Left kidney (tissue), 2 donors: Measurements from ENCODE around the gene TTLL10. TPM values are rescaled to one million over a fixed set of nuclear protein-coding genes. Genes with fewer than 3 reads are reported as not detected.

Experiments used
- DNase-seq: peaks from one replicate; pipeline ENCODE4 v3.0.0-alpha.2; 2013
- polyA plus RNA-seq: library from polyadenylated mRNA; unstranded; fragments of 120-200 nt; gene quantifications from one replicate; pipeline ENCODE4 v1.2.1, GENCODE V29; 2013; ENCODE audit not compliant: insufficient read length

The TTLL10 gene
- polyA plus RNA-seq, 1 donor: 0.98 TPM

DNA sequence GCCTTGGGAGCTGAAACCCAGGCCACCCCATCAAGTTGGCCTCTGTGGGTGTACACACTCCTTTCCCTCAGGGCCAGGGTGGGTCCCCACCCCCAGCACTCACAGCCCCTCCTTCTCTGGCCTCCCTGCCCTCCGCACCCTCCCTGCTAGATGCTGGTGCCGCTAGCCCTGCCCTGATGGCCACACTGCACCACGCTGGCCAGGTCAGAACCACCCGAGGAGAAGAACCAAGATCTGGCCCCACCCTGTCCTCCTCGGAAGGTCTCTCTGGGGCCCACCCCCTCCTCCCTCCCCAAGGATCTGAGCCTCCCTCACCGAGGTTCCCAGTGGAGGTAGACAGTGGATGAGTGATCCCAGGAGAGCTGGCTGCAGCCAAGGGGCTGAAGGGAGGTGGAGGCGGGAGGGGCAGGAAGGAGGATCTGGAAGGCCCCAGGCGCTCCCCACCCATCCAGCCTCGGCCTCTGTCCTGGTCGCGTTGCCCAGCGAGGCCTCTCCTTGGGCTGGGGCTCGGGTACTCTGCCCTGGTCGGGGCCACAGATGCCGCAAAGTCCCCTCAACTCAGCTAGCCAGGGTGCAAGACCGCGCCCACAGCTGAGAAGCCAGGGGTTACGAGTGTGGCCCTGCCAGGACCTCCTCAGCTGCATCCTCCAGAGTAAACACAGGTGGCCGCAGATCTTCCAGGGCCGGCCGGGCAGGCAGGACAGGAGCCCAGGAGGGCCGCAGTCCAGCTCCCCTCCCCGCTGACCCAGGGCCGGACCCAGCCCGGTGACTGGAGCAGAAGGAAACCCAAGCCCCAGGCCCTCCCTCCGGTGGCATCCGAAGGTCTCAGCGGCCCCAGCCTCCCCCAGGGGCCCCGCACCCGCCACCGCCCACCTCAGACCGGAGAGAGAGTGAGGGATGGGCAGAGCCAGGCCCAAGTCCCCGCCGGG is 63.5 kb downstream of the TTLL10 start:
- DNase-seq: no peak

DNA sequence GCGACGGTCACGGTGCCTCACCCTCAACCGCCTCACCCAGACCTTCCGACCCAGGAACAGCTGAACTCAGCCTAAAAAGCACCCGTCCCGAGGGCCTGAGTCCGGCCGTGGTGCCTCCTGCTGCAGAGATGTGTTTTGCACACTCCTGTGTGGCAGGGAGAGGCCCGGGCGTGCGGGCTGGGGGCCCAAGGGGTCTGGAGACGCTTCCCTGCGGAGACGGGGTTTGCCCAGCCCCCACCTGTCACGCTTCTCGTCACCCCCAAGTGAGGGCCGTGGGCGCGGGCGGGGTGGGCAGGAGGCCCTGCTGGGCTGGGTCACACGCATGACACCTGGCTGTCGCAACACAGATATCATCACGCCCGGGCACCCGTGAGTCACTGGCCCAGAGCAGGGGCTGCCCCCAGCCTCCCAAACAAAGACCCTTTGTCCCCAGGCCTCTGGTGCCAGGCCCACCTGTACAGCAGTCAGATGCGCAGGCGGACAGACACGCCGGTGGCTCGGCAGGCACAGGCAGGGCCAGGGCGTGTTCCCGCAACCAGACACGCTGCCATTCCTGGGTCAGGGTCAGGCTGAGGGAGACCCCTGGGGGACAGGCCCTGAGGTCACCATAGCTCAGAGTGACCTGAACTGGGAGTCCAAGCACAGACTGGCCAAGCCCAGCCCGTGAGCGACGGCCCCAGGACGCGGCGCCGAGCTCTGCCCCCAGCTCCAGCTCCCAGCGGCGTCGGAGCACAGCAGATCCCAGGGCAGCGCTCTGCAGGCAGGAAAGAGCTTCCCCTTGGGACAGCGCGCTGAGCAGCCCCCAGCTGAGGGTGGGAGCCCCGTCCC is 64.4 kb downstream of the TTLL10 start:
- DNase-seq: no peak

DNA sequence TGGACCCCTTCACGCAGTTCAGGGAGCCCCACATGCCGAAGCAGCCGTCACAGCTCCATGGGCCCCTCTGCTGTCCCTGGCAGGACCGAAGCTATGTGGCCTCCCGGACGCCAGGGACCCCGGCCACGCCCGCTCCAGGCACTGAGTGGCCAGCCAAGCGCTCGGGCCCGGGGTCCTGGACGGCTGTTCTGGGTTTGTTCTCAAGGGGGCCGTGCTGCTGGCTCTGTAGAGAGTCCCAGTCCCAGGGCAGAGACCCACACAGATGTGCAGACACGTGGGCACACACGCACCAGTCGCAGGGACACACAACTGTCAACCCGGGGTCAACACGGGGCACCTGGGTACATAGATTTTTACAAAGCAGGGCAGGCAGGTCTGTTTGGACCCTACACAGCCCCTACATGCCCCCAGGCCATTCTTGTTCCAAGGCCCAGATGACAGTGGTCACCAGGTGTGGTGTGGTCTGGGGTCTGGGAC is 65.1 kb downstream of the TTLL10 start:
- DNase-seq: no peak

DNA sequence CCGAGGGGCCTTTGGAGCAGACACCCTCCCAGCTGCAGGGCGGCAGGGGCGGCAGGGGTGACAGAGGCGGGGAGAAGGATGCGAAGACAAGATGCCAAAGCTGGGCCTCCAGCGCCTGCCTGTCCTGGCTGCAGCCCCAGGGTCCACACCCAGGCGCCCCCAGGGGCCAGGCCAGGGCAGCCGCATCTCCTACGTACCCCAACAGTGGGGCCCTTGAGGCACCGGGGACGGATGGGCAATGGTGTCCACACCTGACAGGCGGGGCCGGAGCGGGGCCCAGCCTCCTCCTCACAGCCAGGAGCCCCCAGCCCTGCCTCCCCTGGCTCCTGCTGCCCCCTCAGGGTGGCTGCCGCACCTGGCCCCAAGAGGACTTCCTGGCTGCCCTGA is 65.5 kb downstream of the TTLL10 start:
- DNase-seq: no peak

DNA sequence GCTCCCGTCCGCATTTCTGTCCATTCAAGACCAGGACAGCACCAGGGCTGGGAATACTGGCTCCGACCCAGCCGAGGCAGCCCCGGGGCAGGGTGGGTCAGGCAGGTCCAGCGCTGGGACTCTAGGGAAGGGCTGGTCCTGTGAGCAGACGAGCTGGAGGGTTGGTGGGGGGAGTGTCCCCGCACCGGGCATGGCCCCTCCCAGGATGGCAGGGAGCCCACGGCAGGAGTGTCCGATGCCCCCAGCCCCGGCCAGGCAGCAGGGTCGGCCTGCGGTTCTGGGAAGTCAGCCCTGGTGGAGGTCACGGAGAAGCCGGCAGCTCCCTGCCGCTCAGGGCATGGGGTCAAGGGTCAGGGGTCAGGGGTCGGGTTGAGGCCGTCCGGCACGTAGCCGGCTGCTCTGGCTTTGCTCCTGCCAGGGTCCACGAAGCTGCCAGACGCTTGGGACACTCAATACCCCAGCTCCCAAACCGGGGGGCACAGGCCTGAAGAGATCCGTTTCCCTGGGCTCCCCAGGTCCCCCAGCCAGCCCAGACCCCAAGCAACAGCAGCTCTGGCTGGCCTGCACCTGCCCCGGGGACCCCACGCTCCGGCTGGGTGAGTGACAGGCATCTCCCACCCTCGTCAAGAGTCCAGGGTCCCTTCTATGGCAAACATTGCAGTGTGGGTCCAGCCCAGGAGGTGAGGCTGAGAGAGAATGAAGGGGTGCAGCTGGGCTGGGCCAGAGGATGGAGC is 66.1 kb downstream of the TTLL10 start:
- DNase-seq: no peak

DNA sequence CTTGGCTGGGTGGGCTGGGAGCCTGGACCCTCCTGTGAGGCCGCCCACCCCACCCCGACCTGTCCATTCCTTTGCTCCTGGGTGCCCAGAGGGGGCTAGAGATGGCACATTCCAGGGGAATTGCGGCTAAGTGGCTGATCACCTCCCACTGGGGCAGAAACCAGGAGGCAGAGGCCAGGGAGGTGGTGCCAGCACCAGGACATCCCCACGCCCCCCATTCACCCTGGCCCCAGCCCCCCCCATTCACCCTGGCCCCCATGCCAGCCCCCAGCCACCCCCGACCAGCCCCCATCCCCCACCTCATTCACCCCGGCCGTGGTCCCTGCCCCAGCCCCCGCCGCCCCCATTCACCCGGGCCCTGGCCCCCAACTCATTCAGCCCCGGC is 66.7 kb downstream of the TTLL10 start:
- DNase-seq: no peak

DNA sequence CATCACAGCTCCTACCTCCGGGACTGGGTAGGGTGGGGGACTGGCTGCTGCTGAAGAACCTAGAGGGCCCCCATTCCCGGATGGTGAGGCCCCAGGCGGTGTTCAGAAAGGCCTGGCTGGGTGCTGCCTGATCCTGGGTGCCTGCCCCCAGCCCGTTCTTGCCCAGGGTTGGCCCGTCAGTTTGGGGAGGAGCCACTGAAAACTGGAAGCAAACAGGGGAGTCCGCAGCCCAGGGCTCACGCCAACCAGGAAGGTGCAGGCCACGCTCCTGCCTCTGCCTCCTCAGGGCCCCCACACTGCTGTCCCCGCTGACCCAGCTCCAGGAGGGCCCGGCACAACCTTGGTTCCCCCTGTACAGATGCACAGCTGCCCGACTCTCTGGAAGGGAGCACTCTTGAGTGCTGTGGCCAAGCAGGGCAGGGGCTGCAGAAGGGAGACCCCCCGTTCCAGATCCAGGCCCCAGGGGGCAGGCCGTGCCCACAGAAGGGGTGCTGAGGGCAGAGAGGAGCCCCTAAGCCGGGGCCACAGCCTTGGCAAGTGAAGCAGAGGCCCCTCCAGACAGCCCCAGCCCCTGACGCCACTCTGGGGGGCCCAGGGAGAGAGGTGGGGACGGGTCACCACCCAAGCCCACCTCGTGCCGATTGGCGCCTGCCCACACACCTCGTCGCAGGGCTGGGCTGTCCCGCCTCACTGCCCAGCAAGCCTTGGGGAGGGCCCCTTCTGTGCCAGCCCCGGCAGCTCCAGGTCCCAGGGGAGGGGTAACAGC is 67.3 kb downstream of the TTLL10 start:
- DNase-seq: no peak

DNA sequence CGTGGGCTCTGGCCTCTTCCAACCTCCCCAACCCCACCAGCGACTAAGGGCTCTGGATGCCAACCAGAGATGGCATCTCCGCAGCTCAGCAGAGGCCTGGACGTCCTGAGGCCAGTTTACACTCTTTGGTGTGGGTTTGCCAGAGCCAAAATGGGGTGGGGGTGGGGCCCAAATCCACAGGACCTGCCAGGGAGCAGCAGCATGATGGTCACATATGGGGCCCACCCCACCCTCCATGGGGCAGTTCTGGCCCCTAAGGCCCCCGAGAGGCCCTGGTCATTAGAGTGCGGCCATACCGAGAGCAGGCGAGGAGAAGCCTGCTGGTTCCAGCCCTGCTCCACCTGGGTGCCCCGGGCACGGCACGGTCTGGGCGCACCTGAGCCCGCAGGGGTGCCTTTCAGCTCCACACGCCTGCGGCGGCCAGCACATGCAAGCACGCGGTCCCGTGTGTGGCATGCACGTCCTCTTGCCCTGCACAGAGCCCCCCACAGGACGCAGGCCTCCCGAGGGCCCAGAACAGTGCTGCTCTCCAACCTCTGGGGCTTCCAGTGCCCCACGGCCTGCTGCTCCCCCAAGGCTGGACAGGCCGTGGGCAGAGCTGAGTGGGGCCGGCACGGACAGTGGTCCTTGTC is 68.0 kb downstream of the TTLL10 start:
- DNase-seq: no peak

DNA sequence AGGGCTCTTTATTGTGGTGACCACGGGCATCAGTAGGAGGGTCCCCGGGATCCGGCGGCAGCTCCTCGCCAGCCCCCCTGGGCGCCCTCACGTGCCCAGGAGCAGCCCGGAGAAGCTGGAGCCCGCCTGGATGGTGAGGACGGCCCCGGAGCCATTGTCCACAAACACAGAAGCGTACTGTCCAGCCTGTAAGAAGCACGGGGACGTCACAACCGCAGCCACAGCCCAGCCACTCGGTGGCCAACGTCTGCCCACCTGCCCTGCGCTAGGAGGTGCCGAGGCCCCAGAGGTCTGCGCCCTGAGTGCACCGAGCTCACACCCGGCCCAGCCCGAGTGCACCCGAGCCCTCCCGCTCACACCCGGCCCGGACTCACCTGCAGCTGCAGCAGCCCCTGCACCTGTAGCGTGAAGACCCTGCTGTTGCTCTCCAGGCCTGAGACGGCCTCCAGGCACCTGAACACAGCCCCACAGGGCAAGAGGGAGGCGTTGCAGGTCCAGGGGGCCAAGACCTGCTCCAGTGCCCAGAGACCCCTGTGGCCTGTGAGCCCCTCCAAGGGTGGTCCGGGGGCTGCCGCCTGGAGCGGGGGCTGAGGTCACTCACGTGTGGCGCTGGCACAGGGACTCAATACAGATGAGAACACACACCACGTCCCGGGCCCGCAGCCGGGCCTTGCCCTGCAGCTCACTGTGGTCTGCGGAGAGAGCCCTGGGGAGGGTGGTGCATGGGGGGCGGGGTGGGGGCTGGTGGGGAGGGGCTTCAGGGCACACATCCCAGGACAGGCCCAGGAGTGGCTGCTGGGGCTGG is 69.0 kb downstream of the TTLL10 start:
- DNase-seq: no peak

DNA sequence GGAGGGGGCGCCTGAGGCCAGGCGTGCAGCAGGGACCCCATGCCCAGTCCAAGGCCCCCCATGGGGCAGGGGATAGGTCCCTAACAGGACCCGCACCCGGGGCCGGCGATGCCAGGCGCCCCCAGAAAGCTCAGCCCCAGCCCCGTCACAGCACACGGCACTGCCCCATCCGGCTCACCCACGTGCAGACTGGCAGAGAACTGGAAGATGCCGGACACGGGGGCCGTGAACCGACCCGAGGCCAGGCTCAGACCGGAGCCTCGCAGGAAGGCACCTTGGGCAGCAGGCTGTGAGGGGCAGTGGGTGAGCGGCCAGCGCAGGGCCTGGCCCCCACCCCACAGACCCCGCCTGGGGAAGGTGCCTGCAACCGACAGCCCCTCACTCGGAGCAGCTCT is 69.6 kb downstream of the TTLL10 start:
- DNase-seq: no peak

DNA sequence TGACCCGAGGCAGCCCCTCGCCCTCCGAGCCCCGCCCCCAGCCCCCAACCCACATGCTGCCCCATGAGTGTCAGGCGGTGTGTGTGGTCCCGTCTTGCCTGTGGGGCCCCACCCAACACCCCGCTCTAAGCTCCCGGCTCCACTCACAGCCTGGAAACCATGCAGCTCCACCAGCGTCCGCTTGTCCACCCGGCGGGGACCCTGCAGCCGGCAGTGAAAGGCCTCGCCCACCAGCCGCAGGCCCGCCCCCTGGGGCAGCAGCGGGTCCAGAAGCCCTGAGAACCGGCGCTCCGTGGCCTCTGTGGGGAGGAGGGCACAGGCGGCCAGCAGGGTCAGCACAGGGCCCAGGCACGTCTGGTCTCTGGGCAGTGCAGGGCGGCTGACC is 70.1 kb downstream of the TTLL10 start:
- DNase-seq: no peak

DNA sequence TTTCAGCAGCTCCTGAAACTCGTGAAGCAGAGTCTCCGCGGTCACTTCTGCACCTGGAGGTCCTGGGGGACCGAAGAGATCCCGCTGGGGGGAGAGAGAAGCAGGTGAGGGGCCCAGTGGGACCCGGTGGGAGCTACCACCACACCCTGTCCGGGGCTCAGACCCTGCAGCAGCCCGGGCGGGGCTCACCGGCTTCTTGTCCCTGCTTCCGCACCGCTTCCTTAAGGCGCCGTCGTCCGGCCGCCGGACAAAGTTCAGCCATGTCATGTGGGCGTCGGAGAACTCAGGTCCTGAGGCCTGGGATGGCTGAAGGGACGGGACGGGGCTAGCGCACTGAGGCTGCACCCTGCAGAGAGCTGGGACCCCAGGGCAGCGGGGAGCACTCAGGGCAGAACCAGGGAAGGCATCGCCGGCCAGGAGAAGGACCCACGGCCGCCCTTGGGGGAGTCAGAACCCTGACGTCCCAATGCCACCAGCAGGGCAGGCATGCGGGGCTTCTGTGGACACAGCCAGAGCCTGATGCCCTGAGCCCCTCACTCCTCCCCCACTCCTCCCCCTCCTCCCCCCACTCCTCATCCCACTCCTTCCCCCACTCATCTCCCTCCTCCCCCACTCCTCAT is 70.6 kb downstream of the TTLL10 start:
- no peak for DNase-seq

DNA sequence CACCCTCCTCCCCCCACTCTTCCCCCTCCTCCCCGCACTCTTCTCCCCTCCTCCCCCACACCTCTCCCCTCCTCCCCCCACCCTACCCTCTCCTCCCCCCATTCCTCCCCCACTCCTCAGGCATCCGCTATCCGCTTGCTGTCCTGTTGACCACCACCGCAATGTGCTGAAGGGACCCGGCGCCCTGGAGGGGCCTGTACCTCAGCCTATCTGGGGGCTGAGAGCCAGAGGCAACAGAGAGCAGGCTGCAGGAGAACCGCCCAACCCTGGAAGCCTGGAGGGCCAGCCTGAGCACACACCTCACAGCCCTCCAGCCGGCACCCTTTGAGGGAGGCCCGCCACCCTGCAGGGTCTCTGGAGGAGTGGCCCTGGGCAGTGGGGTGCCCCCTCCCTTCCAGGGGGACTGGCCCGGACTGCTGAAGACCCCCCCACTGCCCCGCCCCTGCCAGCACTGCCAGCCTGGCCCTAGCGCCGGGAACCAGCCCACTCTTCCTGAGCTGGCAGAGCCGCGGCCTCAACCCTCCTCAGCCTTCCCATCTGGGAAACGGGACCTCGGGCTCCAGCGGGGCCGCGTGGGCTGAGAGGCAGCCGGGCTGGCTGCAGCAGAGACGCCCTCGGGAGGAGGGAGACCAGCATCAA is 71.6 kb downstream of the TTLL10 start:
- no peak for DNase-seq

DNA sequence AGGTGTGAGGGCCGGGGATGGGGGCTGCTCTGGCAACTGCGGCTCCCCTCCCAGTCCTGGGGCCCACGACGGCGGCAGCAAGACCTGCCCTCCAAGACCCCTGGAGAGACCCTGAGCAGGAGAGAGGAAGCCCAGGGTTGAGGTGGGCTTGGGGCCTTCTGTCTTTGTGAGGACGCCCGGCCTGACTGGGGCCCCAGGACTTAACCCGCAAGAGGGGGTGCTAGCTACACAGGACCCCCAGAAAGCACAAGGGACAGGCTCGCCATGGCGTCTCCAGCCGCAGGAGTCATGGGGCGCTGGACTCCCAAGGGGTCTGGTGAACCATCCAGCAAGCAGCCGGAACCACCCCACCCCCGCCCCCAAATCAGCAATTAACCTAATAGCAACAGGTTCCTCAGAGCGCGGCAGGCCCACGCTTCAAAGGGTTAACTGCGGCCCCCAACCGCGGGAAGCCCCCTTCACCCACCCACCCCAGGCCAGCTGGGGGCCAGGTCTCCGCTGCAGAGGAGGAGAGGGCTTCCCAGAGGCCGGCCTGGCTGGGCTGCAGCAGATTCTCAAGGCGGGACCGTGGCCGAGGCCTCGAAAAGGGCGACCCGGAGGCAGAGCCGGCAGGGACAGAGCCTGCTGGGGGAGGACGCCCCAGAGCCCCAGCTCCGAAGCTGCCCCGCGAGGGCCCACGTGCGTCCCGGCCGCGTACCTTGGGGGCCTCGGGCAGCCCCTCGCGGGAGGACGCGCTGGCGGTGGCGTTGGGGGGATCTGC is 72.3 kb downstream of the TTLL10 start:
- no peak for DNase-seq

DNA sequence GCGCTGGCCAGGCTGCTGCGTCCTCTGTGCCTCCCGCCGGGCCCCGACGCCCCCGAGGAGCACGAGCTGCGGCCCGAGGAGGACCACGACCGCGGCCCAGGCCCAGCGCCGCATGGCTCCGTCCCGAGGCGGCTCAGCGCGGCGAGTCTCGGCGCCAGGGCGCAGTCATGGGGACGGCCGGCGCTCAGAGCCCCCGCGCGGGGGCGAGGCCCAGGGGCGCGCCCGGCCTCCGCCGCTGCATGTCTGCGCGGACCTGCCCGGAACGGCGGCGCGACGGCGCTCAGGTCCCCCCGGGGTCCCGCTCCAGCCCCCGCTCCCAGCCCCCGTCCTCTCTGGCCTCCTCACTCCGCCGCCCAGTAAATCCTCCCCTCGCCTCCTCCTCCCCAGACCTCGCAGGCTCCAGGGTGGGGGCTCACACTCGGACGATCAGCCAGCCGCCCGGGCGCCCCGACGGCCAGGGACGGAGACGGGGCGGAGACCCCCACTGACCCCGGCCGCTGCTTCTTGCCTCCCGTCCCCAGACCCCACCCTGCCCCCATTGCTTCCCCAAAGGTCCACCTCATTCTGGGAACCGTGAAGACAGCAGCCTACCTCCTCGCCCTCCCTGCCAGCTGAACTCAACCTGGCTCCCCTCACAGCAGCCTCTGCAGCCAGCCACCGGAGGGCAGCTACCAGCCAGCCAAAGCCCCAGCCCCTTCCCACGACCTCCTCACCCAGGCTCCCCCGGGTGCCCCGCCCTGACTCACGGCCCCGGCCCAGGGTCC is 73.1 kb downstream of the TTLL10 start, which contains the start of gene C1QTNF12:
C1QTNF12 (minus strand) TSS at position 146 of the 764 bp plus-strand sequence; CDS start at position 114, 32 bp downstream.
- no peak for DNase-seq

DNA sequence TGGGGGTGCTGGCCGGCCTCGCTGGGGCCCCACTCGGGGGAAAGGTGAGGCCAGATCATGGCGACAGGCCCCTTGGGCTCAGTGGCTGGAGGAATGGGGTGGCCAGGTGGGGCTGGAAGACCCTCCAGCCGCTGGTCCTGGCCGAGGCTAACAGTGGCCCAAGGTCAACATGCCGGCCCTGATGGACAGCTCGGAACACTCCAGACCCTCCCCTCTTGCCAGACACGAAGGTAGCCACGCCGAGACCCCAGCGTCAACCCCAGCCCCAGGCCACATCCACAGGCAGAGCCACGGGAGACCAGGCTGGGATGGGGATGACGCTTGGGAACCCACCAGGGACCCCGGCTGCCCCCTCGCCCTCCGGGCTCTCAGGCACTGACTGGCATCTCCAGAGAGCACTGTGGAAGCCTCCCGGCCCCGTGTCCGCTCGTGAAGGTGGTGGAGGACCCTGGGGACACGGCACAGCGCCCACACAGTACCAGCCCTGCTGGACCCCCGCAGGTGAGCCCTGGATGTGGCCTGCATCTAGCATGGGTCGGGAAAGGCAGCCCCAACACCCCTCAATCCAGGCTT is 73.7 kb downstream of the TTLL10 start:
- no peak for DNase-seq
